SK-N-SH (cell line): Measurements from ENCODE around the gene NAMPT. TPM values are rescaled to one million over a fixed set of nuclear protein-coding genes. Genes with fewer than 3 reads are reported as not detected.

Source experiments
- CTCF ChIA-PET: fragments of 300-600, 350-600 bp; formaldehyde crosslinking; extraction: SDS; loops from one replicate; lab custom pipeline; 2021; lab: Yijun Ruan, JAX
- POLR2A ChIA-PET: fragments of 350-600 bp; sonication (Branson Sonifier 250); formaldehyde crosslinking; extraction: SDS; loops from one replicate; lab custom pipeline; 2020; ENCODE audit warnings: antibody characterized with exemption, inconsistent platforms; lab: Yijun Ruan, JAX
- DNase-seq: peaks from one replicate; pipeline ENCODE4 v3.0.0; 2012
- H2AFZ ChIP-seq: fragments of 200-600 bp; sonication (generic); 2 replicates; pipeline ENCODE4 v1.8.1; 2016; ENCODE audit warnings: antibody characterized with exemption, mild to moderate bottlenecking, low read depth
- H3F3A ChIP-seq: fragments of 200-600 bp; sonication (generic); replicated peaks from 2 replicates; pipeline ENCODE3; 2016; ENCODE audit warnings: antibody characterized with exemption, mild to moderate bottlenecking; ENCODE audit not compliant: insufficient read depth
- H3K27ac ChIP-seq, 2 experiments: fragments of 200-500 bp in 1 of 2; fragments of 200-600 bp in 1 of 2; sonication (Bioruptor generic) in 1 of 2; sonication (generic), shearing (Covaris generic) in 1 of 2; 2 replicates each; pipeline versions ENCODE4 v1.5.1 to v1.6.1; 2014 to 2016; ENCODE audit warnings: low read depth in 2 of 2, inconsistent platforms in 1 of 2, low read length in 1 of 2, mild to moderate bottlenecking in 1 of 2, mixed read lengths in 1 of 2
- H3K27me3 ChIP-seq: fragments of 200-600 bp; sonication (generic), shearing (Covaris generic); 2 replicates; pipeline ENCODE4 v1.6.1; 2016; ENCODE audit warnings: mixed run types; ENCODE audit not compliant: insufficient read depth
- H3K36me3 ChIP-seq, 2 experiments: fragments of 200-500 bp in 1 of 2; fragments of 200-600 bp in 1 of 2; sonication (Bioruptor generic) in 1 of 2; sonication (generic) in 1 of 2; replicated peaks in 1 of 2; 2 replicates each; pipeline versions ENCODE3 to v1.5.1; 2014 to 2016; ENCODE audit warnings: low read length in 1 of 2, mild to moderate bottlenecking in 1 of 2; ENCODE audit not compliant: insufficient read depth in 2 of 2, control insufficient read depth in 1 of 2
- H3K4me1 ChIP-seq, 2 experiments: fragments of 200-500 bp in 1 of 2; fragments of 200-600 bp in 1 of 2; sonication (Bioruptor generic) in 1 of 2; sonication (generic), shearing (Covaris generic) in 1 of 2; 2 replicates each; pipeline versions ENCODE4 v1.5.1 to v1.6.1; 2014 to 2016; ENCODE audit warnings: low read depth in 1 of 2, low read length in 1 of 2, mixed run types in 1 of 2; ENCODE audit not compliant: insufficient read depth in 2 of 2, control insufficient read depth in 1 of 2
- H3K4me2 ChIP-seq: fragments of 200-600 bp; sonication (generic), shearing (Covaris generic); 2 replicates; pipeline ENCODE4 v1.6.1; 2017; ENCODE audit warnings: mixed run types
- H3K4me3 ChIP-seq, 2 experiments: fragments of 200-500 bp in 1 of 2; fragments of 200-600 bp in 1 of 2; sonication (Bioruptor generic) in 1 of 2; sonication (generic), shearing (Covaris generic) in 1 of 2; 2 replicates each; pipeline versions ENCODE4 v1.5.1 to v1.8.1; 2014 to 2016; ENCODE audit warnings: low read depth in 2 of 2, inconsistent platforms in 1 of 2, low read length in 1 of 2, mild to moderate bottlenecking in 1 of 2, mixed read lengths in 1 of 2, moderate library complexity in 1 of 2
- H3K79me2 ChIP-seq: fragments of 200-600 bp; sonication (generic); 2 replicates; pipeline ENCODE4 v1.8.1; 2017; ENCODE audit warnings: mild to moderate bottlenecking; ENCODE audit not compliant: insufficient read depth
- H3K9ac ChIP-seq: fragments of 200-600 bp; sonication (generic); 2 replicates; pipeline ENCODE4 v1.6.1; 2017; ENCODE audit warnings: mixed run types
- H3K9me2 ChIP-seq: fragments of 200-600 bp; sonication (generic); 2 replicates; pipeline ENCODE4 v1.6.1; 2017; ENCODE audit warnings: mixed run types
- H3K9me3 ChIP-seq: fragments of 200-600 bp; sonication (generic); 2 replicates; pipeline ENCODE4 v1.6.1; 2017; ENCODE audit warnings: mixed run types, mild to moderate bottlenecking, moderate library complexity
- H4K20me1 ChIP-seq: fragments of 200-600 bp; sonication (generic); 2 replicates; pipeline ENCODE4 v1.6.1; 2017; ENCODE audit warnings: mild to moderate bottlenecking, mixed run types; ENCODE audit not compliant: insufficient read depth
- CHD2 ChIP-seq: fragments of 150-350 bp; IDR thresholded peaks from 2 replicates; pipeline ENCODE4 v1.6.1; 2018; ENCODE audit warnings: low read length; ENCODE audit not compliant: partially characterized antibody
- EP300 ChIP-seq, 2 experiments: IDR thresholded peaks; 2 replicates each; pipeline versions ENCODE4 v1.4.0 to v1.6.1; 2012; ENCODE audit warnings: borderline replicate concordance in 1 of 2, low read depth in 1 of 2, low read length in 1 of 2
- EZH2phosphoT487 ChIP-seq: fragments of 200-600 bp; sonication (generic); IDR thresholded peaks from 2 replicates; pipeline ENCODE4 v1.6.1; 2017; ENCODE audit warnings: low read depth, mixed run types, mild to moderate bottlenecking, antibody characterized with exemption, moderate library complexity, borderline replicate concordance
- JUND ChIP-seq: IDR thresholded peaks from 2 replicates; pipeline ENCODE4 v1.4.0; 2012
- MEF2A ChIP-seq: IDR thresholded peaks from 2 replicates; pipeline ENCODE4 v1.4.0; 2012; ENCODE audit warnings: low read depth, borderline replicate concordance
- RAD21 ChIP-seq: IDR thresholded peaks from 2 replicates; pipeline ENCODE4 v1.6.1; 2012; ENCODE audit warnings: mild to moderate bottlenecking, low read length
- SMC3 ChIP-seq: IDR thresholded peaks from 2 replicates; pipeline ENCODE4 v1.6.1; 2012; ENCODE audit warnings: low read depth, low read length, improper control_type of control experiment
- TCF12 ChIP-seq: IDR thresholded peaks from 2 replicates; pipeline ENCODE4 v1.4.0; 2012
- WGBS: methylation state at CpG from one replicate; pipeline ENCODE4 v1.1.6; 2017; ENCODE audit warnings: low lambda C conversion rate; 5-methylcytosine and 5-hydroxymethylcytosine counted together
- polyA plus RNA-seq, 3 experiments: library from polyadenylated mRNA; depleted of rRNA; stranded (reverse); fragments of >200 nt; gene quantifications; 2 replicates each; pipeline ENCODE4 v1.2.3, GENCODE V29; 2012
- TF ChIP-seq, protein P1 (sequence below): IDR thresholded peaks from 2 replicates; pipeline ENCODE4 v1.4.0; 2012; ENCODE audit warnings: low read depth, borderline replicate concordance
- TF ChIP-seq, protein P2 (sequence below): IDR thresholded peaks from 2 replicates; pipeline ENCODE4 v1.4.0; 2012; ENCODE audit warnings: low read depth
- TF ChIP-seq, protein P3 (sequence below): IDR thresholded peaks from 2 replicates; pipeline ENCODE4; 2012
- TF ChIP-seq, protein P4 (sequence below): IDR thresholded peaks from 2 replicates; pipeline ENCODE4 v1.6.1; 2012; ENCODE audit warnings: mild to moderate bottlenecking, low read depth, low read length, moderate library complexity

The NAMPT gene
- polyA plus RNA-seq, 1 of the 3 experiments (the other 2 are of a cell fraction) = 20.1 TPM

DNA sequence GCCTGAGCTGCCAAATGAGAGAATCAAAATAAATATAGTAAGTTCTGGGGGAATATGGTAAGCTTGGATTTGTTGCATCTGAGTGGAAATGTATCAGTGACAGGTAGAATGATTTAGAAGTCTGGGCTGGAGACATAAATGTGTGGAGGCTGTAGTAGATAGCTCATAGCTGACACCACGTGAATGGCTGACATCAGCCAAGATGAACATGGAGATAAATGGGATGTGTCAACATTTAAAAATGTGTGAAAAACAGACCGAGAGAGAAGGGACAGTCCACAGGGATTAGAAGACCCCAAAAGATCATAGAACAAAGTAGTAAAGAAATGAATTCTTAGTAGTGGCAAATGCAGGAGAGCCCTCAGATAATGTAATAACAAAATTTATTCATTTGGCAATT lies 40.9 kb downstream of the NAMPT start:
- no peak overlapping the region for H3K9ac ChIP-seq
- H3K27me3 ChIP-seq = no peaks in the 10 kb centered on the region
- CTCF ChIA-PET = interaction anchor here (1.2 kb wide), 1 partner anchor 21 kb away, joined by 5 read pairs; no protein-coding TSS in a partner anchor
- DNase-seq = no peak
- no peaks in the 10 kb centered on the region; a peak in 2 of 4 replicates for H3K4me1 ChIP-seq
- no peak overlapping the region for H3K27ac ChIP-seq
- H3K36me3 ChIP-seq = peaks cover 13 to 20% of the 10 kb centered on the region in 2 experiments
- 34% methylated on average over 2 of the region's 2 CpGs for WGBS
- no peak overlapping the region for H3K4me3 ChIP-seq
- H3F3A ChIP-seq = no peaks in the 10 kb centered on the region
- no peaks in the 10 kb centered on the region for H3K9me2 ChIP-seq
- no peaks in the 10 kb centered on the region for H4K20me1 ChIP-seq
- H2AFZ ChIP-seq = no peak overlapping the region
- H3K79me2 ChIP-seq = no peaks in the 10 kb centered on the region
- POLR2A ChIA-PET = interaction anchor here (0.7 kb wide), 1 partner anchor 26 kb away, joined by 3 read pairs; no protein-coding TSS in a partner anchor
- no peaks in the 10 kb centered on the region for H3K9me3 ChIP-seq
- no peak overlapping the region for H3K4me2 ChIP-seq
- no peak for TF ChIP-seq EZH2phosphoT487
- no peak for TF ChIP-seq SMC3
- TF ChIP-seq, protein P1, sequence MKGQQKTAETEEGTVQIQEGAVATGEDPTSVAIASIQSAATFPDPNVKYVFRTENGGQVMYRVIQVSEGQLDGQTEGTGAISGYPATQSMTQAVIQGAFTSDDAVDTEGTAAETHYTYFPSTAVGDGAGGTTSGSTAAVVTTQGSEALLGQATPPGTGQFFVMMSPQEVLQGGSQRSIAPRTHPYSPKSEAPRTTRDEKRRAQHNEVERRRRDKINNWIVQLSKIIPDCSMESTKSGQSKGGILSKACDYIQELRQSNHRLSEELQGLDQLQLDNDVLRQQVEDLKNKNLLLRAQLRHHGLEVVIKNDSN = peak; percentile 19; the same call in 1 of the 2 replicates
- TF ChIP-seq TCF12 = peak; percentile 23; the same call in 1 of the 2 replicates
- TF ChIP-seq, protein P2, sequence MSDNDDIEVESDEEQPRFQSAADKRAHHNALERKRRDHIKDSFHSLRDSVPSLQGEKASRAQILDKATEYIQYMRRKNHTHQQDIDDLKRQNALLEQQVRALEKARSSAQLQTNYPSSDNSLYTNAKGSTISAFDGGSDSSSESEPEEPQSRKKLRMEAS = peak; percentile 47; the same call in 1 of the 2 replicates
- TF ChIP-seq, protein P3, sequence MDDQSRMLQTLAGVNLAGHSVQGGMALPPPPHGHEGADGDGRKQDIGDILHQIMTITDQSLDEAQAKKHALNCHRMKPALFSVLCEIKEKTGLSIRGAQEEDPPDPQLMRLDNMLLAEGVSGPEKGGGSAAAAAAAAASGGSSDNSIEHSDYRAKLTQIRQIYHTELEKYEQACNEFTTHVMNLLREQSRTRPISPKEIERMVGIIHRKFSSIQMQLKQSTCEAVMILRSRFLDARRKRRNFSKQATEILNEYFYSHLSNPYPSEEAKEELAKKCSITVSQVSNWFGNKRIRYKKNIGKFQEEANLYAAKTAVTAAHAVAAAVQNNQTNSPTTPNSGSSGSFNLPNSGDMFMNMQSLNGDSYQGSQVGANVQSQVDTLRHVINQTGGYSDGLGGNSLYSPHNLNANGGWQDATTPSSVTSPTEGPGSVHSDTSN = peak; percentile 49
- TF ChIP-seq CHD2 = no peak

DNA sequence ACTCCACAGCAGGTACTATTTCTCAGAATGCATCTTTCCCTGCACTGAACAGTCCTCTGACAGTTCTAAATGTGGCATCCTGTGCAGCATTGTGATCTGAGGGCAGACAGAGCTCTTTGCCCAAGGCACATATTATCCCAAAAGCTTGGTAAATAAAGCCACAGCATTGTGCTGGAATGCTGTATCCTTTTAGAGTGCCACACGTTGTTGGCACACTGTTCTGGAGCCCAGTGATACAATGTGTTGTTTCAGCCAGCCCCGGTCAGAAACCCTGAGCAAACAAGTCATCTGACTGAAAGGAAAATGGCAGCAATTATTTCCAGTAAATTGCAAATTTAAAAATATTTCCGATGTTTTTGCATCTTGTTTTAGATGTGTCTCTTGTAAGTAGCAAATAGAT lies 45.4 kb downstream of the NAMPT start:
- Histone ChIP-seq H3F3A (no peaks in the 10 kb centered on the region), H3K79me2 (no peaks in the 10 kb centered on the region), H3K9me3 (no peaks in the 10 kb centered on the region), H3K4me2 (no peak overlapping the region), H3K27ac (no peak overlapping the region), H3K9me2 (no peaks in the 10 kb centered on the region), H3K36me3 (no peaks in the 10 kb centered on the region), H3K4me1 (peaks cover 0 to 5% of the 10 kb centered on the region in 2 experiments; a peak in 2 of 4 replicates), H3K27me3 (no peaks in the 10 kb centered on the region), H2AFZ (no peak overlapping the region), H3K9ac (no peak overlapping the region), H3K4me3 (no peak overlapping the region), H4K20me1 (no peaks in the 10 kb centered on the region)
- TF ChIP-seq MEF2A (no peak), EP300 (IDR thresholded peaks at IDR 0.05; ENCODE audit: borderline replicate concordance in 1 of 2, low read depth in 1 of 2, low read length in 1 of 2) (no peak), RAD21 (no peak), EZH2phosphoT487 (no peak), JUND (no peak)
- TF ChIP-seq, protein P4, sequence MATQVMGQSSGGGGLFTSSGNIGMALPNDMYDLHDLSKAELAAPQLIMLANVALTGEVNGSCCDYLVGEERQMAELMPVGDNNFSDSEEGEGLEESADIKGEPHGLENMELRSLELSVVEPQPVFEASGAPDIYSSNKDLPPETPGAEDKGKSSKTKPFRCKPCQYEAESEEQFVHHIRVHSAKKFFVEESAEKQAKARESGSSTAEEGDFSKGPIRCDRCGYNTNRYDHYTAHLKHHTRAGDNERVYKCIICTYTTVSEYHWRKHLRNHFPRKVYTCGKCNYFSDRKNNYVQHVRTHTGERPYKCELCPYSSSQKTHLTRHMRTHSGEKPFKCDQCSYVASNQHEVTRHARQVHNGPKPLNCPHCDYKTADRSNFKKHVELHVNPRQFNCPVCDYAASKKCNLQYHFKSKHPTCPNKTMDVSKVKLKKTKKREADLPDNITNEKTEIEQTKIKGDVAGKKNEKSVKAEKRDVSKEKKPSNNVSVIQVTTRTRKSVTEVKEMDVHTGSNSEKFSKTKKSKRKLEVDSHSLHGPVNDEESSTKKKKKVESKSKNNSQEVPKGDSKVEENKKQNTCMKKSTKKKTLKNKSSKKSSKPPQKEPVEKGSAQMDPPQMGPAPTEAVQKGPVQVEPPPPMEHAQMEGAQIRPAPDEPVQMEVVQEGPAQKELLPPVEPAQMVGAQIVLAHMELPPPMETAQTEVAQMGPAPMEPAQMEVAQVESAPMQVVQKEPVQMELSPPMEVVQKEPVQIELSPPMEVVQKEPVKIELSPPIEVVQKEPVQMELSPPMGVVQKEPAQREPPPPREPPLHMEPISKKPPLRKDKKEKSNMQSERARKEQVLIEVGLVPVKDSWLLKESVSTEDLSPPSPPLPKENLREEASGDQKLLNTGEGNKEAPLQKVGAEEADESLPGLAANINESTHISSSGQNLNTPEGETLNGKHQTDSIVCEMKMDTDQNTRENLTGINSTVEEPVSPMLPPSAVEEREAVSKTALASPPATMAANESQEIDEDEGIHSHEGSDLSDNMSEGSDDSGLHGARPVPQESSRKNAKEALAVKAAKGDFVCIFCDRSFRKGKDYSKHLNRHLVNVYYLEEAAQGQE = no peak
- WGBS = 85% methylated on average over 3 of the region's 3 CpGs
- POLR2A ChIA-PET = no interaction called here
- CTCF ChIA-PET = interaction anchor here (1.6 kb wide), 1 partner anchor 20 kb away, joined by 3 read pairs; no protein-coding TSS in a partner anchor
- DNase-seq = no peak
